HepG2 (cell line): Measurements from ENCODE around the gene GPRIN2. TPM values are rescaled to one million over a fixed set of nuclear protein-coding genes. Genes with fewer than 3 reads are reported as not detected.

Experiments
- ATAC-seq: fragments of 200-7000 bp; cut with Tn5 transposase; 3 replicates; pipeline ENCODE4 v1.9.1; 2020; ENCODE audit warnings: mild to moderate bottlenecking, moderate library complexity
- BruUV-seq: library from RNA; stranded (reverse); fragments of 400-500 nt; replicated peaks from 2 replicates; lab custom pipeline; 2021; lab: Mats Ljungman, UMichigan
- CTCF ChIA-PET: fragments of 300-600 bp; formaldehyde crosslinking; extraction: SDS; loops from one replicate; lab custom pipeline; 2021; ENCODE audit warnings: low total read pairs, inconsistent platforms, low intra/inter-chr PET ratio; lab: Yijun Ruan, JAX
- POLR2A ChIA-PET: fragments of 350-600 bp; sonication (Branson Sonifier 250); formaldehyde crosslinking; loops from one replicate; lab custom pipeline; 2020; ENCODE audit warnings: antibody characterized with exemption, inconsistent platforms; lab: Yijun Ruan, JAX
- DNase-seq: peaks from one replicate; pipeline ENCODE4 v3.0.0-alpha.2; 2015; ENCODE audit warnings: low spot score
- FAIRE-seq: peaks from 3 replicates; lab custom pipeline; 2011; peaks lifted over from hg19 to GRCh38; lab: Jason Lieb, UNC
- H2AFZ ChIP-seq: one replicate; pipeline ENCODE4 v1.6.1; 2011; ENCODE audit warnings: low read length, inconsistent platforms
- H3K27ac ChIP-seq: fragments of 300-600 bp; 3 replicates; pipeline ENCODE4 v1.8.0; 2011; ENCODE audit warnings: mixed run types, mild to moderate bottlenecking, mixed read lengths, low read length, inconsistent platforms; ENCODE audit not compliant: insufficient read depth; ENCODE audit errors: extremely low read length
- H3K27me3 ChIP-seq, 2 experiments: fragments of 200-600 bp in 1 of 2; 2 replicates in 1 of 2; 3 replicates in 1 of 2; pipeline versions ENCODE4 v1.6.0 to v1.8.0; 2011; ENCODE audit warnings: low read length in 2 of 2, mild to moderate bottlenecking in 2 of 2, moderate library complexity in 2 of 2, inconsistent platforms in 1 of 2; ENCODE audit not compliant: insufficient read depth in 2 of 2, control insufficient read depth in 1 of 2
- H3K36me3 ChIP-seq, 2 experiments: fragments of 200-600 bp in 1 of 2; replicated peaks in 1 of 2; 2 replicates in 1 of 2; 3 replicates in 1 of 2; pipeline versions ENCODE4 v1.5.1 to v1.8.0; 2011; ENCODE audit warnings: low read length in 2 of 2, inconsistent platforms in 1 of 2; ENCODE audit not compliant: insufficient read depth in 2 of 2, control insufficient read depth in 1 of 2
- H3K4me1 ChIP-seq: 2 replicates; pipeline ENCODE4 v1.5.1; 2012; ENCODE audit warnings: low read length, inconsistent platforms; ENCODE audit not compliant: insufficient read depth
- H3K4me2 ChIP-seq: 2 replicates; pipeline ENCODE4 v1.6.0; 2011; ENCODE audit warnings: low read depth, low read length, inconsistent platforms
- H3K4me3 ChIP-seq, 3 experiments: fragments of 200-600 bp in 1 of 3; sonication (generic), shearing (Covaris generic) in 1 of 3; replicated peaks in 1 of 3; 2 replicates each; pipeline ENCODE4 v1.5.1; 2011 to 2016; ENCODE audit warnings: low read length in 3 of 3, inconsistent platforms in 2 of 3, low read depth in 2 of 3, mild to moderate bottlenecking in 2 of 3, control low read depth in 1 of 3, mixed read lengths in 1 of 3; ENCODE audit not compliant: insufficient read depth in 1 of 3
- H3K79me2 ChIP-seq: one replicate; pipeline ENCODE4 v1.6.1; 2011; ENCODE audit warnings: low read length, inconsistent platforms; ENCODE audit not compliant: insufficient read depth
- H3K9ac ChIP-seq: 2 replicates; pipeline ENCODE4 v1.6.0; 2011; ENCODE audit warnings: mild to moderate bottlenecking, low read depth, low read length, inconsistent platforms; ENCODE audit not compliant: insufficient read depth
- H3K9me3 ChIP-seq: 2 replicates; pipeline ENCODE4 v1.5.1; 2012; ENCODE audit warnings: mild to moderate bottlenecking, low read length
- H4K20me1 ChIP-seq: 2 replicates; pipeline ENCODE4 v1.6.0; 2011; ENCODE audit warnings: inconsistent platforms, mild to moderate bottlenecking, low read length, moderate library complexity; ENCODE audit not compliant: insufficient read depth
- CBX2 ChIP-seq, 2 experiments: fragments of 200-600 bp in 1 of 2; sonication (generic); formaldehyde crosslinking in 1 of 2; IDR thresholded peaks; 2 replicates each; pipeline versions ENCODE4 v1.7.0 to v1.8.1; 2018 to 2022; ENCODE audit warnings: low read depth in 2 of 2, low read length in 1 of 2, mild to moderate bottlenecking in 1 of 2, missing genetic modification reagents in 1 of 2
- JARID2 ChIP-seq: sonication (generic); formaldehyde crosslinking; IDR thresholded peaks from 2 replicates; pipeline ENCODE4 v1.8.1; 2023; ENCODE audit warnings: missing genetic modification reagents, inconsistent platforms; ENCODE audit not compliant: insufficient replicate concordance
- KLF11 ChIP-seq: IDR thresholded peaks from 2 replicates; pipeline ENCODE4 v1.6.1; 2016; ENCODE audit warnings: missing compliant biosample characterization
- NR2C2 ChIP-seq: sonication (generic); formaldehyde crosslinking; IDR thresholded peaks from 2 replicates; pipeline ENCODE4 v1.4.0; 2020; ENCODE audit warnings: missing genetic modification reagents, mild to moderate bottlenecking, moderate library complexity, borderline replicate concordance
- PCBP2 ChIP-seq: fragments of 200-400 bp; formaldehyde crosslinking; optimal IDR thresholded peaks from 2 replicates; pipeline ENCODE3; 2018; ENCODE audit warnings: low read length, low read depth; ENCODE audit not compliant: poor library complexity, severe bottlenecking
- SSRP1 ChIP-seq: IDR thresholded peaks from 2 replicates; pipeline ENCODE4 v1.6.1; 2016; ENCODE audit warnings: control low read depth
- TEAD2 ChIP-seq: sonication (generic); formaldehyde crosslinking; IDR thresholded peaks from 2 replicates; pipeline ENCODE4 v1.9.0; 2021; ENCODE audit warnings: missing genetic modification reagents
- ZBTB8A ChIP-seq: sonication (generic); formaldehyde crosslinking; IDR thresholded peaks from 2 replicates; pipeline ENCODE4 v1.4.0; 2020; ENCODE audit warnings: mild to moderate bottlenecking, low read depth, missing genetic modification reagents, borderline replicate concordance
- ZNF496 ChIP-seq: sonication (generic); formaldehyde crosslinking; IDR thresholded peaks from 2 replicates; pipeline ENCODE4 v1.8.1; 2023; ENCODE audit warnings: mild to moderate bottlenecking, moderate library complexity, missing genetic modification reagents; ENCODE audit not compliant: insufficient replicate concordance
- ZNF790 ChIP-seq: sonication (generic); formaldehyde crosslinking; IDR thresholded peaks from 2 replicates; pipeline ENCODE4 v1.8.0; 2022; ENCODE audit warnings: missing genetic modification reagents, mild to moderate bottlenecking, borderline replicate concordance
- ZNF883 ChIP-seq: sonication (generic); formaldehyde crosslinking; IDR thresholded peaks from 2 replicates; pipeline ENCODE4 v1.5.1; 2020; ENCODE audit warnings: mild to moderate bottlenecking, missing genetic modification reagents; ENCODE audit errors: not compliant biosample characterization
- WGBS: methylation state at CpG from one replicate; pipeline ENCODE4 v1.1.6; 2017; ENCODE audit warnings: low lambda C conversion rate; 5-methylcytosine and 5-hydroxymethylcytosine counted together
- in situ Hi-C: cut with HindIII; loops from 2 replicates; pipeline ENCODE4 v1.10.0; 2017; ENCODE audit warnings: low pct_unique_long_range_greater_than_20kb; ENCODE audit not compliant: extremely low pct_ligation_motif_present
- intact Hi-C: fragments of 100-400 bp; cut with micrococcal nuclease; formaldehyde crosslinking; loops from one replicate; pipeline ENCODE4 v1.10.0; 2022; ENCODE audit not compliant: unreplicated experiment
- polyA plus RNA-seq, 8 experiments: library from polyadenylated mRNA; depleted of rRNA in 3 of 8; stranded (reverse) in 7 of 8; unstranded in 1 of 8; fragments of >200 nt; fragmentation: Illumina TruSeq in 4 of 8; extraction: Trizol in 4 of 8; gene quantifications; 2 replicates each; pipeline versions ENCODE4 v1.2.1 to v1.2.3, GENCODE V29; 2011 to 2016; ENCODE audit warnings: low read depth in 4 of 8, missing spikeins in 1 of 8, mixed read lengths in 1 of 8; ENCODE audit not compliant: insufficient read depth in 1 of 8
- total RNA-seq, 5 experiments: library from RNA; depleted of rRNA; stranded (reverse); fragments of >200 nt; fragmentation: Illumina TruSeq; extraction: Trizol; gene quantifications; 2 replicates each; pipeline ENCODE4 v1.2.3, GENCODE V29; 2016; ENCODE audit warnings: low read depth in 1 of 5

Gene GPRIN2
- total and polyA plus RNA-seq, 2 of the 13 experiments (the other 11 are each of a cell fraction or from before 2014, with no cell fraction given), result not detected

DNA sequence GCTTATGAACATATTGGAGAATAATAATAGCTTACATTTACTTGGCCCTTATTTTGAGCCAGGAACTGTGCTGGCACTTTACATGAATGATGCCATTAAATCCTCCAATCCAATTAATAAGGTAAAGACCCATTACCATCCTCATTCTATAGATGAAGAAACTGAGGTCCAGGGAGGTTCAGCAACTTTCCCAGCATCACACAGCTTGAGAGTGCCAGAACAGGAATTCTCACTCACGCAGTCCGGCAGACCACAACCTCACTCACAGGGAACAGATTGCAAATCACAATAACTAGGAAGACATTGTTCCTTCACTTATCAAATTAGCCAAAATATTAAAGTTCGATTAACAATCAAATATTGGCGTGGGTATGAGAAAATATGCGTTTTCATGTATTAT is 18.3 kb downstream of the GPRIN2 start:
- Histone ChIP-seq H3K9me3 (no peaks in the 10 kb centered on the region), H3K27ac (no peak overlapping the region), H3K4me3 (no peak overlapping the region), H3K4me2 (no peak overlapping the region), H3K9ac (no peak overlapping the region), H3K4me1 (peaks cover 15% of the 10 kb centered on the region), H2AFZ (no peak overlapping the region), H3K36me3 (no peaks in the 10 kb centered on the region)
- no TSS peak for BruUV-seq
- POLR2A ChIA-PET, result no interaction called here
- CTCF ChIA-PET, result no interaction called here
- ATAC-seq, result no peak
- intact Hi-C loops, result no loop called here
- TF ChIP-seq PCBP2 (no peak), CBX2 (IDR thresholded peaks at IDR 0.05; ENCODE audit: low read depth, low read length) (no peak), CBX2 (CRISPR knock-in tag; IDR thresholded peaks at IDR 0.05; ENCODE audit: low read depth) (no peak), ZBTB8A (no peak), ZNF790 (CRISPR knock-in tag) (no peak), ZNF883 (CRISPR knock-in tag) (no peak), ZNF496 (CRISPR knock-in tag) (no peak), KLF11 (CRISPR knock-in tag) (no peak), TEAD2 (no peak), NR2C2 (CRISPR knock-in tag) (no peak), JARID2 (CRISPR knock-in tag) (no peak), SSRP1 (CRISPR knock-in tag) (no peak)
- TF ChIP-seq, all 625 proteins: peak for 0
- 52% methylated on average over 5 of the region's 5 CpGs for WGBS
- peaks cover 0 to 9% of the 10 kb centered on the region in 2 experiments; a peak in 2 of 5 replicates for H3K27me3 ChIP-seq
- no peaks in the 10 kb centered on the region for H3K79me2 ChIP-seq
- H4K20me1 ChIP-seq, result no peaks in the 10 kb centered on the region
- in situ Hi-C loops, result no loop called here
- DNase-seq (no peak), FAIRE-seq (no peak)
